A549 (cell line): ENCODE results near the gene ARHGAP11A. TPM values are rescaled to one million over a fixed set of nuclear protein-coding genes. Genes with fewer than 3 reads are reported as not detected.

Experiments
- ATAC-seq, 2 experiments: fragments of 200-7000 bp in 1 of 2; fragments of >200 bp in 1 of 2; cut with Nextera tagmentation in 1 of 2; cut with Tn5 transposase in 1 of 2; 3 replicates each; pipeline versions ENCODE4 v1.8.0 to v1.9.1; 2018 to 2020; ENCODE audit warnings: mild to moderate bottlenecking in 1 of 2, moderate library complexity in 1 of 2
- CTCF ChIA-PET: fragments of 300-600 bp; sonication (Branson Sonifier 250); formaldehyde crosslinking; extraction: SDS; loops from one replicate; lab custom pipeline; 2021; ENCODE audit warnings: antibody characterized with exemption, inconsistent platforms; lab: Yijun Ruan, JAX
- POLR2A ChIA-PET: fragments of 350-600 bp; formaldehyde crosslinking; extraction: SDS; loops from one replicate; lab custom pipeline; 2021; ENCODE audit warnings: antibody characterized with exemption, inconsistent platforms; lab: Yijun Ruan, JAX
- DNase-seq, 2 experiments: peaks; one replicate each; pipeline versions ENCODE4 v3.0.0 to v3.0.0-alpha.2; 2011 to 2016; ENCODE audit warnings: low read depth in 1 of 2, low spot score in 1 of 2
- FAIRE-seq: peaks from 2 replicates; lab custom pipeline; 2011; peaks lifted over from hg19 to GRCh38; lab: Jason Lieb, UNC
- H3K27ac ChIP-seq, 2 experiments: fragments of >200 bp; sonication (Bioruptor Twin); formaldehyde crosslinking; 3 replicates each; pipeline ENCODE4 v1.5.1; 2016 to 2017
- H3K4me1 ChIP-seq: fragments of >200 bp; sonication (Bioruptor Twin); formaldehyde crosslinking; 3 replicates; pipeline ENCODE4 v1.6.1; 2016
- H3K4me2 ChIP-seq: fragments of >200 bp; sonication (Bioruptor Twin); formaldehyde crosslinking; 3 replicates; pipeline ENCODE4 v1.6.1; 2016
- H3K4me3 ChIP-seq: fragments of >200 bp; sonication (Bioruptor Twin); formaldehyde crosslinking; 3 replicates; pipeline ENCODE4 v1.5.1; 2016
- H3K9me3 ChIP-seq: fragments of >200 bp; sonication (Bioruptor Twin); formaldehyde crosslinking; 3 replicates; pipeline ENCODE4 v1.6.1; 2016
- CBX8 ChIP-seq: fragments of 200-600 bp; sonication (generic); IDR thresholded peaks from 2 replicates; pipeline ENCODE4 v1.6.1; 2016
- CHD2 ChIP-seq: fragments of 150-350 bp; IDR thresholded peaks from 2 replicates; pipeline ENCODE4 v1.6.1; 2014; ENCODE audit warnings: low read length; ENCODE audit not compliant: partially characterized antibody
- EHF ChIP-seq: fragments of 250-450 bp; sonication (Bioruptor Pico); IDR thresholded peaks from 2 replicates; pipeline ENCODE4 v1.5.0; 2020; ENCODE audit warnings: mild to moderate bottlenecking
- EHMT2 ChIP-seq: fragments of 200-600 bp; sonication (generic); IDR thresholded peaks from 2 replicates; pipeline ENCODE4 v1.6.1; 2016; ENCODE audit warnings: antibody characterized with exemption, low read depth, mild to moderate bottlenecking, moderate library complexity
- FOSL2 ChIP-seq, 2 experiments: fragments of 450-650 bp in 1 of 2; fragments of >200 bp in 1 of 2; sonication (Bioruptor Twin) in 1 of 2; formaldehyde crosslinking; IDR thresholded peaks; 2 replicates each; pipeline versions ENCODE4 v1.5.0 to v1.6.1; 2016 to 2020; ENCODE audit warnings: mild to moderate bottlenecking in 1 of 2, moderate library complexity in 1 of 2
- FOXS1 ChIP-seq: fragments of 250-450 bp; sonication (Bioruptor Pico); IDR thresholded peaks from 2 replicates; pipeline ENCODE4 v1.5.0; 2020; ENCODE audit warnings: mild to moderate bottlenecking, moderate library complexity
- GATA3 ChIP-seq: IDR thresholded peaks from 2 replicates; pipeline ENCODE4 v1.6.1; 2012; ENCODE audit warnings: borderline replicate concordance
- HEYL ChIP-seq: fragments of 250-450 bp; sonication (Bioruptor Pico); IDR thresholded peaks from 2 replicates; pipeline ENCODE4 v1.8.0; 2021; ENCODE audit warnings: mild to moderate bottlenecking, moderate library complexity
- HOXB5 ChIP-seq: fragments of 250-450 bp; sonication (Bioruptor Pico); IDR thresholded peaks from 2 replicates; pipeline ENCODE4 v1.5.0; 2020; ENCODE audit warnings: mild to moderate bottlenecking, moderate library complexity
- JUNB ChIP-seq: fragments of >200 bp; sonication (Bioruptor Twin); formaldehyde crosslinking; IDR thresholded peaks from 2 replicates; pipeline ENCODE4 v1.6.1; 2016
- MAFK ChIP-seq: fragments of 450-650 bp; IDR thresholded peaks from 2 replicates; pipeline ENCODE4 v1.6.1; 2014; ENCODE audit not compliant: partially characterized antibody
- MYC ChIP-seq: IDR thresholded peaks from 2 replicates; pipeline ENCODE4 v1.6.1; 2012; ENCODE audit warnings: mild to moderate bottlenecking, inconsistent platforms, low read length, improper control_type of control experiment, borderline replicate concordance
- NFE2L2 ChIP-seq: fragments of 150-350 bp; conservative IDR thresholded peaks from 2 replicates; pipeline ENCODE4 v1.6.1; 2014; ENCODE audit warnings: low read length
- PHF8 ChIP-seq: fragments of 200-600 bp; sonication (generic); IDR thresholded peaks from 2 replicates; pipeline ENCODE4 v1.6.1; 2016; ENCODE audit warnings: low read depth, mild to moderate bottlenecking, antibody characterized with exemption, moderate library complexity, borderline replicate concordance
- POLR2A ChIP-seq: IDR thresholded peaks from 2 replicates; pipeline ENCODE4 v1.6.1; 2012; ENCODE audit warnings: mild to moderate bottlenecking, low read length
- RNF2 ChIP-seq: fragments of 200-600 bp; sonication (generic); IDR thresholded peaks from 2 replicates; pipeline ENCODE4 v1.6.1; 2016; ENCODE audit warnings: low read depth, mild to moderate bottlenecking, antibody characterized with exemption, moderate library complexity, borderline replicate concordance
- SMC3 ChIP-seq: fragments of >200 bp; sonication (Bioruptor Twin); formaldehyde crosslinking; IDR thresholded peaks from 3 replicates; pipeline ENCODE4 v1.6.1; 2018; ENCODE audit warnings: inconsistent platforms
- TFCP2L1 ChIP-seq: fragments of 250-450 bp; sonication (Bioruptor Pico); IDR thresholded peaks from 2 replicates; pipeline ENCODE4 v1.5.0; 2021; ENCODE audit warnings: mild to moderate bottlenecking
- WGBS: methylation state at CpG from one replicate; pipeline ENCODE4 v1.1.6; 2017; ENCODE audit errors: missing lambda C conversion rate; 5-methylcytosine and 5-hydroxymethylcytosine counted together
- polyA plus RNA-seq, 4 experiments: library from polyadenylated mRNA; depleted of rRNA in 3 of 4; stranded (reverse); fragments of >200 nt; fragmentation: RNase III in 1 of 4; extraction: RNeasy Plus Mini Kit Qiagen cat#74134 plus additional on column Dnase treatment in 1 of 4; gene quantifications; 2 replicates in 3 of 4; 3 replicates in 1 of 4; pipeline ENCODE4 v1.2.3, GENCODE V29; 2011 to 2017
- TF ChIP-seq, protein P1 (sequence below): IDR thresholded peaks from 2 replicates; pipeline ENCODE4 v1.6.1; 2012
- TF ChIP-seq, protein P2 (sequence below): fragments of 250-450 bp; sonication (Bioruptor Pico); IDR thresholded peaks from 2 replicates; pipeline ENCODE4 v1.5.0; 2021; ENCODE audit warnings: mild to moderate bottlenecking, moderate library complexity, borderline replicate concordance
- TF ChIP-seq, protein P3 (sequence below): fragments of >200 bp; sonication (Bioruptor Twin); formaldehyde crosslinking; IDR thresholded peaks from 2 replicates; pipeline ENCODE4 v1.6.1; 2016
- TF ChIP-seq, protein P4 (sequence below): fragments of >200 bp; sonication (Bioruptor Twin); formaldehyde crosslinking; IDR thresholded peaks from 3 replicates; pipeline ENCODE4 v1.6.1; 2016
- TF ChIP-seq, protein P5 (sequence below): fragments of 200-600 bp; sonication (generic); IDR thresholded peaks from 2 replicates; pipeline ENCODE4 v1.6.1; 2016; ENCODE audit warnings: antibody characterized with exemption, mild to moderate bottlenecking, moderate library complexity
- TF ChIP-seq, protein P6 (sequence below): fragments of 250-450 bp; sonication (Bioruptor Pico); IDR thresholded peaks from 2 replicates; pipeline ENCODE4 v1.5.0; 2020; ENCODE audit warnings: low read depth, mild to moderate bottlenecking, moderate library complexity

Gene ARHGAP11A
- polyA plus RNA-seq, 2 of the 4 experiments (the other 2 are of a cell fraction) = 39.3 to 121 TPM

DNA sequence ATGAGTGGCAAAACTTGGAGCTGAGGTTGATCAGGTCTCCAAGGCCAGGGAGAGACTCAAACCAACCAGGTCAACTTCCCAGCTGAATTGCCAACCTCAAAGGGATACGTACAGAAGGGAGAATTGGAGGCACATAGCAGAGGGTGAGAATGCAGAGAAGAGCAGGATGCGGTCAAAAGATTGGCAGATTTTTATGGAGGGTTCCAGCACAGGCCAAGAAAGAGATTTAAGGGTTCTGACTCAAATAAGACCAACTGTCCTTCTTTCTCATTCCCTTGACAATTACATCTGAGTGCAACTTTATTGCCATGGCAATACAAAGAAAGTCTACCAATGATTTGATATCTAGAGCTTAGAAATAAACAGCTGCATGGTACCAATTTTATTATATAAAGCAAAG, 59.4 kb downstream of the ARHGAP11A start:
- ATAC-seq = no peak
- H3K4me2 ChIP-seq = no peak overlapping the region
- CTCF ChIA-PET = interaction anchor here (0.8 to 2.9 kb wide), 9 partner anchors 9 to 177 kb away, joined by 3 to 33 read pairs (median 3); no protein-coding TSS in a partner anchor
- WGBS = 91% methylated on average over 2 of the region's 2 CpGs
- H3K4me3 ChIP-seq = no peak overlapping the region
- POLR2A ChIA-PET = no interaction called here
- peak overlapping the region; percentile 14 to 15; a peak in 1 of 6 replicates for H3K27ac ChIP-seq
- DNase-seq = no peak
- H3K4me1 ChIP-seq = peaks cover 51% of the 10 kb centered on the region
- FAIRE-seq = no peak
- H3K9me3 ChIP-seq = no peaks in the 10 kb centered on the region
- no peak for TF ChIP-seq CHD2
- TF ChIP-seq EHMT2 = no peak
- no peak for TF ChIP-seq FOSL2 (IDR thresholded peaks at IDR 0.05)
- TF ChIP-seq FOSL2 (CRISPR knock-in tag; IDR thresholded peaks at IDR 0.05) = no peak
- no peak for TF ChIP-seq CBX8
- no peak for TF ChIP-seq EHF (CRISPR knock-in tag)
- TF ChIP-seq, protein P1, sequence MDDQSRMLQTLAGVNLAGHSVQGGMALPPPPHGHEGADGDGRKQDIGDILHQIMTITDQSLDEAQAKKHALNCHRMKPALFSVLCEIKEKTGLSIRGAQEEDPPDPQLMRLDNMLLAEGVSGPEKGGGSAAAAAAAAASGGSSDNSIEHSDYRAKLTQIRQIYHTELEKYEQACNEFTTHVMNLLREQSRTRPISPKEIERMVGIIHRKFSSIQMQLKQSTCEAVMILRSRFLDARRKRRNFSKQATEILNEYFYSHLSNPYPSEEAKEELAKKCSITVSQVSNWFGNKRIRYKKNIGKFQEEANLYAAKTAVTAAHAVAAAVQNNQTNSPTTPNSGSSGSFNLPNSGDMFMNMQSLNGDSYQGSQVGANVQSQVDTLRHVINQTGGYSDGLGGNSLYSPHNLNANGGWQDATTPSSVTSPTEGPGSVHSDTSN = no peak
- TF ChIP-seq, protein P2, sequence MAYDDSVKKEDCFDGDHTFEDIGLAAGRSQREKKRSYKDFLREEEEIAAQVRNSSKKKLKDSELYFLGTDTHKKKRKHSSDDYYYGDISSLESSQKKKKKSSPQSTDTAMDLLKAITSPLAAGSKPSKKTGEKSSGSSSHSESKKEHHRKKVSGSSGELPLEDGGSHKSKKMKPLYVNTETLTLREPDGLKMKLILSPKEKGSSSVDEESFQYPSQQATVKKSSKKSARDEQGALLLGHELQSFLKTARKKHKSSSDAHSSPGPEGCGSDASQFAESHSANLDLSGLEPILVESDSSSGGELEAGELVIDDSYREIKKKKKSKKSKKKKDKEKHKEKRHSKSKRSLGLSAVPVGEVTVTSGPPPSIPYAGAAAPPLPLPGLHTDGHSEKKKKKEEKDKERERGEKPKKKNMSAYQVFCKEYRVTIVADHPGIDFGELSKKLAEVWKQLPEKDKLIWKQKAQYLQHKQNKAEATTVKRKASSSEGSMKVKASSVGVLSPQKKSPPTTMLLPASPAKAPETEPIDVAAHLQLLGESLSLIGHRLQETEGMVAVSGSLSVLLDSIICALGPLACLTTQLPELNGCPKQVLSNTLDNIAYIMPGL (CRISPR knock-in tag) = no peak
- no peak for TF ChIP-seq FOXS1 (CRISPR knock-in tag)
- TF ChIP-seq RNF2 = no peak
- TF ChIP-seq, protein P3, sequence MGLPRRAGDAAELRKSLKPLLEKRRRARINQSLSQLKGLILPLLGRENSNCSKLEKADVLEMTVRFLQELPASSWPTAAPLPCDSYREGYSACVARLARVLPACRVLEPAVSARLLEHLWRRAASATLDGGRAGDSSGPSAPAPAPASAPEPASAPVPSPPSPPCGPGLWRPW = no peak
- TF ChIP-seq HOXB5 (CRISPR knock-in tag) = no peak
- no peak for TF ChIP-seq MYC
- no peak for TF ChIP-seq GATA3
- TF ChIP-seq, protein P4, sequence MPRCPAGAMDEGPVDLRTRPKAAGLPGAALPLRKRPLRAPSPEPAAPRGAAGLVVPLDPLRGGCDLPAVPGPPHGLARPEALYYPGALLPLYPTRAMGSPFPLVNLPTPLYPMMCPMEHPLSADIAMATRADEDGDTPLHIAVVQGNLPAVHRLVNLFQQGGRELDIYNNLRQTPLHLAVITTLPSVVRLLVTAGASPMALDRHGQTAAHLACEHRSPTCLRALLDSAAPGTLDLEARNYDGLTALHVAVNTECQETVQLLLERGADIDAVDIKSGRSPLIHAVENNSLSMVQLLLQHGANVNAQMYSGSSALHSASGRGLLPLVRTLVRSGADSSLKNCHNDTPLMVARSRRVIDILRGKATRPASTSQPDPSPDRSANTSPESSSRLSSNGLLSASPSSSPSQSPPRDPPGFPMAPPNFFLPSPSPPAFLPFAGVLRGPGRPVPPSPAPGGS = no peak
- no peak for TF ChIP-seq HEYL

DNA sequence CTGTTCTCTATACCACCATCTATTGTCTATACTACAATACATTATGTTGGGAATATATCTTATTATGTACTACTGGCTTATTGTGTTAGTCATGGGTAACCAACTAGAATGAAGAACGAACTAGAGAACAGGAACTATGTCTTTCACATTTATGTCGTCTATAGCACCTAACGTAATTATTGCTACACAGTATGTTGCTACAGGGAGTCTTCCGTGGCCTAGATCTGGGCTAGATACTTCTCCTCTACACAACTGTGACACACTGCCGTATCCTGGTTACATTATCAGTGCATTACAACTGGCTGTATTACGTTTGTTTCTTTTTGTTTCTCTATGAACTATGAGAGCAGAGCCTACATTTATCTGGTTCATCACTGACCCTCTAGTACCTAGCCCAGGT, 60.2 kb downstream of the ARHGAP11A start:
- WGBS = 37% methylated on average over 6 of the region's 6 CpGs
- DNase-seq = no peak
- FAIRE-seq = peak; percentile 82
- ATAC-seq = no peak
- Histone ChIP-seq H3K9me3 (no peaks in the 10 kb centered on the region), H3K4me3 (no peak overlapping the region), H3K27ac (peak overlapping the region; percentile 30 to 47; a peak in 1 of 6 replicates), H3K4me1 (peaks cover 43% of the 10 kb centered on the region), H3K4me2 (no peak overlapping the region)
- ChIA-PET POLR2A (no interaction called here), CTCF (interaction anchor here (0.8 to 2.9 kb wide), 12 partner anchors 8 to 457 kb away, joined by 3 to 33 read pairs (median 3); no protein-coding TSS in a partner anchor)
- no peak for TF ChIP-seq GATA3
- TF ChIP-seq POLR2A = no peak
- TF ChIP-seq, protein P3 = no peak
- TF ChIP-seq FOXS1 (CRISPR knock-in tag) = no peak
- TF ChIP-seq MAFK = no peak
- no peak for TF ChIP-seq JUNB
- TF ChIP-seq, protein P5, sequence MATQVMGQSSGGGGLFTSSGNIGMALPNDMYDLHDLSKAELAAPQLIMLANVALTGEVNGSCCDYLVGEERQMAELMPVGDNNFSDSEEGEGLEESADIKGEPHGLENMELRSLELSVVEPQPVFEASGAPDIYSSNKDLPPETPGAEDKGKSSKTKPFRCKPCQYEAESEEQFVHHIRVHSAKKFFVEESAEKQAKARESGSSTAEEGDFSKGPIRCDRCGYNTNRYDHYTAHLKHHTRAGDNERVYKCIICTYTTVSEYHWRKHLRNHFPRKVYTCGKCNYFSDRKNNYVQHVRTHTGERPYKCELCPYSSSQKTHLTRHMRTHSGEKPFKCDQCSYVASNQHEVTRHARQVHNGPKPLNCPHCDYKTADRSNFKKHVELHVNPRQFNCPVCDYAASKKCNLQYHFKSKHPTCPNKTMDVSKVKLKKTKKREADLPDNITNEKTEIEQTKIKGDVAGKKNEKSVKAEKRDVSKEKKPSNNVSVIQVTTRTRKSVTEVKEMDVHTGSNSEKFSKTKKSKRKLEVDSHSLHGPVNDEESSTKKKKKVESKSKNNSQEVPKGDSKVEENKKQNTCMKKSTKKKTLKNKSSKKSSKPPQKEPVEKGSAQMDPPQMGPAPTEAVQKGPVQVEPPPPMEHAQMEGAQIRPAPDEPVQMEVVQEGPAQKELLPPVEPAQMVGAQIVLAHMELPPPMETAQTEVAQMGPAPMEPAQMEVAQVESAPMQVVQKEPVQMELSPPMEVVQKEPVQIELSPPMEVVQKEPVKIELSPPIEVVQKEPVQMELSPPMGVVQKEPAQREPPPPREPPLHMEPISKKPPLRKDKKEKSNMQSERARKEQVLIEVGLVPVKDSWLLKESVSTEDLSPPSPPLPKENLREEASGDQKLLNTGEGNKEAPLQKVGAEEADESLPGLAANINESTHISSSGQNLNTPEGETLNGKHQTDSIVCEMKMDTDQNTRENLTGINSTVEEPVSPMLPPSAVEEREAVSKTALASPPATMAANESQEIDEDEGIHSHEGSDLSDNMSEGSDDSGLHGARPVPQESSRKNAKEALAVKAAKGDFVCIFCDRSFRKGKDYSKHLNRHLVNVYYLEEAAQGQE = no peak
- no peak for TF ChIP-seq TFCP2L1
- TF ChIP-seq SMC3 = no peak
- TF ChIP-seq, protein P1 = no peak
- TF ChIP-seq NFE2L2 = no peak
- TF ChIP-seq EHMT2 = no peak
- no peak for TF ChIP-seq MYC
- TF ChIP-seq PHF8 = no peak
- TF ChIP-seq HEYL = no peak
- TF ChIP-seq, protein P6, sequence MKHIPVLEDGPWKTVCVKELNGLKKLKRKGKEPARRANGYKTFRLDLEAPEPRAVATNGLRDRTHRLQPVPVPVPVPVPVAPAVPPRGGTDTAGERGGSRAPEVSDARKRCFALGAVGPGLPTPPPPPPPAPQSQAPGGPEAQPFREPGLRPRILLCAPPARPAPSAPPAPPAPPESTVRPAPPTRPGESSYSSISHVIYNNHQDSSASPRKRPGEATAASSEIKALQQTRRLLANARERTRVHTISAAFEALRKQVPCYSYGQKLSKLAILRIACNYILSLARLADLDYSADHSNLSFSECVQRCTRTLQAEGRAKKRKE = no peak
